ENCODE measurements around the gene TMEM203. TPM values are rescaled to one million over a fixed set of nuclear protein-coding genes. Genes with fewer than 3 reads are reported as not detected.

The TMEM203 gene
- total RNA-seq, 2 donors from 2014 or later: 34.0 to 39.5 TPM

DNA sequence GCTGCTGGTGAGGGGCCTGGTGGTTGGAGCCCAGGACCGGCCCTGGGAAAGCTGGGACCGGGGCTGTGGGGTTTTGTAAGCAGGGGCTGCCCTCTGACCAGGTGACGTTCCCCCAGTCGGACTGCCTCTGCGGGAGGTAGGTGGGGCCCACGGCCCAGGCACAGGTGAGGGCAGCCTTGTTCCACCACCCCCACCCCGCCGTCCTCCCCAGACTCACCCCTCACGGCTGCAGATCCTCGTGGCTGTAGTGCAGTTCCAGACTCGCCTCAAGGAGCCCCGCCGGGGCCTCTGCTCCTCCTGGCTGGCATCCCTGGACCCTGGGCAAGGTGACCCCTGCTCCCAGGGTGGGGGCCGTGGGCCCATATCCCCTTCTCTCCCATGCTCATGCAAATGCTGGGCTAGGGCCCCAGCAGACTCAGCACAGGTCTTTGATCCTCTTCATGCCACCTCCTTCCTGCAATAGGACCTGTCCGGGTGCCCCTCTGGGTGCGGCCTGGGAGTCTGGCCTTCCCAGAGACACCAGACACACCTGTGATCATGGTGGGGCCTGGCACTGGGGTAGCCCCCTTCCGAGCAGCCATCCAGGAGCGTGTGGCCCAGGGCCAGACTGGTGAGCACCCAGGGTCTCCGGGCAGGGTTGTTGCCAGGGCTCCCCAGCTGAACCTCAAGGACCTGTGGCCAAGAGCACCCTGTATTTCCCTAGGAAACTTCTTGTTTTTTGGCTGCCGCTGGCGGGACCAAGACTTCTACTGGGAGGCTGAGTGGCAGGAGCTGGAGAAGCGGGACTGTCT is 9.9 kb upstream of the TMEM203 start:
- Mint-ChIP-seq H3K4me1 (peaks cover 15% of the 10 kb centered on the region), H3K4me3 (no peak overlapping the region), H3K27me3 (ENCODE audit: insufficient read depth) (no peaks in the 10 kb centered on the region), H3K9me3 (no peaks in the 10 kb centered on the region), H3K36me3 (ENCODE audit: low read depth) (peaks cover 16% of the 10 kb centered on the region), H3K27ac (no peak overlapping the region)
- H3K9me3 ChIP-seq (ENCODE audit: control insufficient read depth, low read length): no peaks in the 10 kb centered on the region
- no peak overlapping the region for H3K27ac ChIP-seq (ENCODE audit: low read depth, low read length)
- WGBS, 2 experiments (ENCODE audit: insufficient coverage in 1 of 2, insufficient read length in 1 of 2): 93 to 95% methylated on average over 17 to 22 of the region's 22 CpGs
- TF ChIP-seq, protein P1, sequence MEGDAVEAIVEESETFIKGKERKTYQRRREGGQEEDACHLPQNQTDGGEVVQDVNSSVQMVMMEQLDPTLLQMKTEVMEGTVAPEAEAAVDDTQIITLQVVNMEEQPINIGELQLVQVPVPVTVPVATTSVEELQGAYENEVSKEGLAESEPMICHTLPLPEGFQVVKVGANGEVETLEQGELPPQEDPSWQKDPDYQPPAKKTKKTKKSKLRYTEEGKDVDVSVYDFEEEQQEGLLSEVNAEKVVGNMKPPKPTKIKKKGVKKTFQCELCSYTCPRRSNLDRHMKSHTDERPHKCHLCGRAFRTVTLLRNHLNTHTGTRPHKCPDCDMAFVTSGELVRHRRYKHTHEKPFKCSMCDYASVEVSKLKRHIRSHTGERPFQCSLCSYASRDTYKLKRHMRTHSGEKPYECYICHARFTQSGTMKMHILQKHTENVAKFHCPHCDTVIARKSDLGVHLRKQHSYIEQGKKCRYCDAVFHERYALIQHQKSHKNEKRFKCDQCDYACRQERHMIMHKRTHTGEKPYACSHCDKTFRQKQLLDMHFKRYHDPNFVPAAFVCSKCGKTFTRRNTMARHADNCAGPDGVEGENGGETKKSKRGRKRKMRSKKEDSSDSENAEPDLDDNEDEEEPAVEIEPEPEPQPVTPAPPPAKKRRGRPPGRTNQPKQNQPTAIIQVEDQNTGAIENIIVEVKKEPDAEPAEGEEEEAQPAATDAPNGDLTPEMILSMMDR (conservative IDR thresholded peaks at IDR 0.05): no peak
- DNase-seq: no peak
- no peak overlapping the region for H3K4me3 ChIP-seq (ENCODE audit: low read length)
- no peak overlapping the region for H3K9ac ChIP-seq (ENCODE audit: extremely low read depth, low read length, poor library complexity, severe bottlenecking)
- H3K4me1 ChIP-seq (ENCODE audit: control insufficient read depth, insufficient read depth, low read length): peaks cover 20% of the 10 kb centered on the region
- peaks cover 9% of the 10 kb centered on the region for H3K36me3 ChIP-seq (ENCODE audit: control insufficient read depth, insufficient read depth, low read length)
- no peaks in the 10 kb centered on the region for H3K27me3 ChIP-seq (ENCODE audit: control insufficient read depth, insufficient read depth, low read length, poor library complexity, severe bottlenecking)

DNA sequence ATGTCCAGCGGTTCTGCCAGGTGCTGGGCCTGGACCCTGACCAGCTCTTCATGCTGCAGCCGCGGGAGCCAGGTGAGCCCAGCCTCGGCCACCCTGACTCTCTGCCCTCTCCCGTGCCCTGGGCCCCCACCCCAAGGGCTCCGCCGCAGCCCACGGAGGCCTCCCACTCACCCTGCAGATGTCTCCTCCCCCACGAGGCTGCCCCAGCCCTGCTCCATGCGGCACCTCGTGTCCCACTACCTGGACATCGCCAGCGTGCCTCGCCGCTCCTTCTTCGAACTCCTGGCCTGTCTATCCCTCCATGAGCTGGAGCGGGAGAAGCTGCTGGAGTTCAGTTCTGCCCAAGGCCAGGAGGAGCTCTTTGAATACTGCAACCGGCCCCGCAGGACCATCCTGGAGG is 9.2 kb upstream of the TMEM203 start:
- H3K4me1 Mint-ChIP-seq: peaks cover 15% of the 10 kb centered on the region
- no peak overlapping the region for H3K27ac Mint-ChIP-seq
- no peak overlapping the region for H3K9ac ChIP-seq (ENCODE audit: extremely low read depth, low read length, poor library complexity, severe bottlenecking)
- H3K27me3 ChIP-seq (ENCODE audit: control insufficient read depth, insufficient read depth, low read length, poor library complexity, severe bottlenecking): no peaks in the 10 kb centered on the region
- peaks cover 14% of the 10 kb centered on the region for H3K36me3 ChIP-seq (ENCODE audit: control insufficient read depth, insufficient read depth, low read length)
- no peak overlapping the region for H3K27ac ChIP-seq (ENCODE audit: low read depth, low read length)
- TF ChIP-seq, protein P1 (conservative IDR thresholded peaks at IDR 0.05): no peak
- DNase-seq: no peak
- 95 to 98% methylated on average over 15 to 19 of the region's 19 CpGs for WGBS, 2 experiments (ENCODE audit: insufficient coverage in 1 of 2, insufficient read length in 1 of 2)
- no peaks in the 10 kb centered on the region for H3K9me3 ChIP-seq (ENCODE audit: control insufficient read depth, low read length)
- H3K27me3 Mint-ChIP-seq (ENCODE audit: insufficient read depth): no peaks in the 10 kb centered on the region
- H3K4me1 ChIP-seq (ENCODE audit: control insufficient read depth, insufficient read depth, low read length): peaks cover 19% of the 10 kb centered on the region
- H3K4me3 Mint-ChIP-seq: no peak overlapping the region
- peaks cover 19% of the 10 kb centered on the region for H3K36me3 Mint-ChIP-seq (ENCODE audit: low read depth)
- H3K4me3 ChIP-seq (ENCODE audit: low read length): no peak overlapping the region
- no peaks in the 10 kb centered on the region for H3K9me3 Mint-ChIP-seq

DNA sequence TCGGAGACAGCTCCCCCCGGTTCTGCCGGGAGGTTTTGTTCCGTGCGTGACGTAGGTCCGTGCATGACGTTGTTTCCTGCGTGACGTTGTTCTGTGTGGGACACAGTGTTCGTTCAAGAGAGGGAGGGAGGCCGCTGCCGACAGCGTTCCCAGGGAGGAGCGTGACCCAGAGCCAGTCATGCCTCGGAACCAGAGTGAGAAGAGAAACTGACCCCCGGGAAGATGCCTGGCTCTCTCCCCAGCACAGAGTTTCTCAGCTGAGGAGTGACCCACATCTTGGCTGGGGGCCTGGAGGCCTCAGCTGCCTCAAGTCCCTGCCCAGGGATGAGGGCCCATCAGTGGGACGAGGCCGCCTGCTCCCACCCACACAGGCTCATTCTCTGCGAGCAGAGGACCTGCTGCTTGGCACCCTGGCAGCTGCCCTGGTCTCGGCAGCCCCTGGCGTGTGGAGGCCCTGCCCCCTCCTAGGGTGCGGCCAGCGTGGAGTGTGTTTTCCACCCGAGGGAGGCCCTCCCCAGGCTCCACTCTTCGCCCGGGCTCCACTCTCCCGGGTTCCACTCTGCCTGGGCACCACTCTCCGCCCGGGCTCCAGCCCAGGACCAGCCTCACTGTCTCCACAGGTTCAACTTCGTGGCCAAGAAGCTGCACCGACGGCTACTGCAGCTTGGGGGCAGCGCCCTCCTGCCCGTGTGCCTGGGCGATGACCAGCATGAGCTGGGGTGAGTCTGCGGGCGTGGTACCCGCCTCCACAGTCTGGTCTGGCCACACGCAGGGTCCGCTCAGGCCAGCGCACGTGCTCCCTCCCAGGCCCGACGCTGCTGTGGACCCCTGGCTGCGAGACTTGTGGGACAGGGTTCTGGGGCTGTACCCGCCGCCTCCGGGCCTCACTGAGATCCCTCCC is 8.0 kb upstream of the TMEM203 start:
- Mint-ChIP-seq H3K27ac (no peak overlapping the region), H3K27me3 (ENCODE audit: insufficient read depth) (no peaks in the 10 kb centered on the region), H3K4me3 (no peak overlapping the region), H3K9me3 (no peaks in the 10 kb centered on the region), H3K4me1 (peaks cover 5% of the 10 kb centered on the region), H3K36me3 (ENCODE audit: low read depth) (peaks cover 24% of the 10 kb centered on the region)
- no peak overlapping the region for H3K4me3 ChIP-seq (ENCODE audit: low read length)
- no peak overlapping the region for H3K27ac ChIP-seq (ENCODE audit: low read depth, low read length)
- peaks cover 19% of the 10 kb centered on the region for H3K36me3 ChIP-seq (ENCODE audit: control insufficient read depth, insufficient read depth, low read length)
- H3K9me3 ChIP-seq (ENCODE audit: control insufficient read depth, low read length): no peaks in the 10 kb centered on the region
- no peak overlapping the region for H3K9ac ChIP-seq (ENCODE audit: extremely low read depth, low read length, poor library complexity, severe bottlenecking)
- H3K27me3 ChIP-seq (ENCODE audit: control insufficient read depth, insufficient read depth, low read length, poor library complexity, severe bottlenecking): no peaks in the 10 kb centered on the region
- no peak for DNase-seq
- 93 to 96% methylated on average over 44 to 49 of the region's 49 CpGs for WGBS, 2 experiments (ENCODE audit: insufficient coverage in 1 of 2, insufficient read length in 1 of 2)
- TF ChIP-seq, protein P1 (conservative IDR thresholded peaks at IDR 0.05): peak; percentile 53
- H3K4me1 ChIP-seq (ENCODE audit: control insufficient read depth, insufficient read depth, low read length): peaks cover 11% of the 10 kb centered on the region
